Panc1 (cell line): ENCODE data around the gene DHCR7.

Experiments
- CTCF ChIP-seq: fragments of 450-650 bp; IDR thresholded peaks from 2 replicates; pipeline ENCODE4 v1.5.1; 2017; ENCODE audit warnings: mild to moderate bottlenecking
- POLR2AphosphoS5 ChIP-seq: IDR thresholded peaks from 2 replicates; pipeline ENCODE4 v1.6.1; 2012; ENCODE audit warnings: mild to moderate bottlenecking, low read depth, low read length, moderate library complexity
- REST ChIP-seq, 2 experiments: IDR thresholded peaks; 2 replicates each; pipeline ENCODE4 v1.6.1; 2011 to 2012; ENCODE audit warnings: low read depth in 2 of 2, control low read depth in 1 of 2, low read length in 1 of 2, mild to moderate bottlenecking in 1 of 2, moderate library complexity in 1 of 2; ENCODE audit not compliant: insufficient read depth in 1 of 2
- SIN3A ChIP-seq: IDR thresholded peaks from 2 replicates; pipeline ENCODE4 v1.6.1; 2012; ENCODE audit warnings: low read depth, mild to moderate bottlenecking, low read length, moderate library complexity, borderline replicate concordance; ENCODE audit not compliant: insufficient read depth
- TCF7L2 ChIP-seq: IDR thresholded peaks from 2 replicates; pipeline ENCODE4 v1.6.1; 2011; ENCODE audit warnings: mild to moderate bottlenecking, low read depth, low read length, inconsistent platforms

- no peak for TF ChIP-seq CTCF
- TF ChIP-seq TCF7L2, result no peak
- no peak for TF ChIP-seq POLR2AphosphoS5
- TF ChIP-seq REST (IDR thresholded peaks at IDR 0.05; ENCODE audit: insufficient read depth in 1 of 2, low read depth in 2 of 2, low read length in 1 of 2), result no peak
- no peak for TF ChIP-seq SIN3A
These were observed 25.5 kb upstream of the DHCR7 start for GRCh38 chr11:71473793-71474080.
